ENCODE data around the gene OR2V2. TPM values are rescaled to one million over a fixed set of nuclear protein-coding genes. Genes with fewer than 3 reads are reported as not detected.

The OR2V2 gene
- total RNA-seq, 1 experiment from 2014 or later = not detected

DNA sequence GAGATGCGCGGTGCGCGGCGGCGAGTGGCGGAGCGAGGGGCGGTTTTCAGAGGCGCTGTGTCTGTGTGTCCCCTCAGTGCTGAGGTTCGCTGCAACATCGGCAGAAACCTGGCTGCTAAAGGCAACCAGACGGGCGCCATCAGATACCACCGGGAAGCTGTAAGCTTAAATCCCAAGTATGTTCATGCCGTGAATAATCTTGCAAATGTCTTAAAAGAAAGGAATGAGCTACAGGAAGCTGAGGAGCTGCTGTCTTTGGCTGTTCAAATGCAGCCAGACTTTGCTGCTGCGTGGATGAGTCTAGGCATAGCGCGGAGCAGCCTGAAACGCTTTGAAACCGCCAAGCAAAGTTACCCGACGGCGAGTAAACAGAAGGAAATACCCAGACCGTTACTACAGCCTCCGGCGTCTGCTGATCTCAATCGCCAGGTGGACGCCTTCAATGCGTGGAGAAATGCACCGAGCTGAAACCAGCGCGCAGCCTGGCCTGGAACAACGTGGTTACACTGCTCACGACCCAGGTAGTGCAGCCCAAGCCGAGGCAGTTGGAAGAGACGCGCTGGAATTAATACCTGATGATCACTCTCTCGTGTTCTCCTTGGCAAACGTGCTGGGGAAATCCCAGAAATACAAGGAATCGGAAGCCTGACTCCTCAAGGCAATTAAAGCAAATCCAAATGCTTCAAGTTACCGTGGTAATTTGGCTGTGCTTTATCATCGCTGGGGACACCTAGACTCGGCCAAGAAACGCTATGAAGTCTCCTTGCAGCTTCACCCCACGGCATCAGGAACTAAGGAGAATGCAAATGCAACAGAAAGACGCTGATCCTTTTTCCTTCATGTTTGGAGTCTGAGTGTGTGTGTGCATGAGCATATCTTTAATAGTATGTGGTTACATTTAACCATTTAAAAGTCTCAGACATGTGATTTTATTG, 32.3 kb upstream of the OR2V2 start:
- peak overlapping the region; percentile 45 for H3K27ac ChIP-seq (ENCODE audit: low read length)
- intact Hi-C loops (cut with micrococcal nuclease) = no loop called here
- H3K27me3 ChIP-seq (ENCODE audit: low read length) = no peaks in the 10 kb centered on the region
- H3K79me2 ChIP-seq (ENCODE audit: low read length) = no peaks in the 10 kb centered on the region
- TF ChIP-seq EZH2phosphoT487 (IDR thresholded peaks at IDR 0.05; ENCODE audit: borderline replicate concordance, low read length) (no peak), EZH2 (IDR thresholded peaks at IDR 0.05; ENCODE audit: low read length, unreplicated experiment) (no peak)
- TF ChIP-seq, protein P1, sequence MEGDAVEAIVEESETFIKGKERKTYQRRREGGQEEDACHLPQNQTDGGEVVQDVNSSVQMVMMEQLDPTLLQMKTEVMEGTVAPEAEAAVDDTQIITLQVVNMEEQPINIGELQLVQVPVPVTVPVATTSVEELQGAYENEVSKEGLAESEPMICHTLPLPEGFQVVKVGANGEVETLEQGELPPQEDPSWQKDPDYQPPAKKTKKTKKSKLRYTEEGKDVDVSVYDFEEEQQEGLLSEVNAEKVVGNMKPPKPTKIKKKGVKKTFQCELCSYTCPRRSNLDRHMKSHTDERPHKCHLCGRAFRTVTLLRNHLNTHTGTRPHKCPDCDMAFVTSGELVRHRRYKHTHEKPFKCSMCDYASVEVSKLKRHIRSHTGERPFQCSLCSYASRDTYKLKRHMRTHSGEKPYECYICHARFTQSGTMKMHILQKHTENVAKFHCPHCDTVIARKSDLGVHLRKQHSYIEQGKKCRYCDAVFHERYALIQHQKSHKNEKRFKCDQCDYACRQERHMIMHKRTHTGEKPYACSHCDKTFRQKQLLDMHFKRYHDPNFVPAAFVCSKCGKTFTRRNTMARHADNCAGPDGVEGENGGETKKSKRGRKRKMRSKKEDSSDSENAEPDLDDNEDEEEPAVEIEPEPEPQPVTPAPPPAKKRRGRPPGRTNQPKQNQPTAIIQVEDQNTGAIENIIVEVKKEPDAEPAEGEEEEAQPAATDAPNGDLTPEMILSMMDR (conservative IDR thresholded peaks at IDR 0.05; ENCODE audit: low read depth, low read length) = no peak
- no peaks in the 10 kb centered on the region for H4K20me1 ChIP-seq (ENCODE audit: low read length)
- peak overlapping the region; percentile 28 for H3K9ac ChIP-seq (ENCODE audit: low read length)
- H2AFZ ChIP-seq (ENCODE audit: low read length) = peak overlapping the region; percentile 76
- no peaks in the 10 kb centered on the region for H3K9me2 ChIP-seq (replicated peaks; ENCODE audit: low read length)
- ATAC-seq (peak; percentile 86), DNase-seq (peak; percentile 82)
- ChIA-PET CTCF (interaction anchor here (0.6 kb wide), 2 partner anchors 24 to 42 kb away, joined by 3 to 5 read pairs; no protein-coding TSS in a partner anchor), POLR2A (ENCODE audit: unreplicated experiment) (no interaction called here)
- no peaks in the 10 kb centered on the region for H3K36me3 ChIP-seq (ENCODE audit: low read depth, low read length)
- H3K4me1 ChIP-seq (ENCODE audit: insufficient read depth, low read length) = peaks cover 32% of the 10 kb centered on the region
- no TSS peak for BruUV-seq (replicated peaks)
- peak overlapping the region; percentile 90 for H3K4me2 ChIP-seq (ENCODE audit: low read length)
- H3K9me3 ChIP-seq (ENCODE audit: low read length) = no peaks in the 10 kb centered on the region
- H3F3A ChIP-seq (ENCODE audit: low read length, unreplicated experiment) = peaks cover 4% of the 10 kb centered on the region
- peak overlapping the region; percentile 61 for H3K4me3 ChIP-seq (ENCODE audit: low read length)

DNA sequence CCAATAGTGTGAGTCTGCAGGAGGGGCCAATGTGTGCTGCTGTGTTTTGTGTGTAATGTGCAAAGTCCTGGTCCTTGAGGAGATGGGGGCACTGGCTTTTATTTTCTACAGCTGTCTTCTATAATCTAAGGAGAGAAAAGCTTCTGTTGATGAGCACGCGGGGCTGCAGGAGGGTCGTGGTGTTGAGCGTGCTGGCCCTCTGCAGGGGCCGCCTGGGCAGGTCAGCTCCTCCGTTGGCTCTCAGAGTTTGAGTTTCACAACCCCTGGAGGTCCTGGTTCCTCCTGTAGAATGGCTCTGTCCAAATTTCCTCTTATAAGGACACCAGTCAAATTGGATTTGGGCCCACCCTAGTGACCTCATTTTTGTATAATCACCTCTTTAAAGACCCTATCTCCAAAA, 29.0 kb upstream of the OR2V2 start:
- H3K36me3 ChIP-seq (ENCODE audit: low read depth, low read length) = no peaks in the 10 kb centered on the region
- no peak overlapping the region for H3K9ac ChIP-seq (ENCODE audit: low read length)
- intact Hi-C loops (cut with micrococcal nuclease) = no loop called here
- no peaks in the 10 kb centered on the region for H4K20me1 ChIP-seq (ENCODE audit: low read length)
- ATAC-seq (no peak), DNase-seq (no peak)
- H3K9me3 ChIP-seq (ENCODE audit: low read length) = no peaks in the 10 kb centered on the region
- H3K79me2 ChIP-seq (ENCODE audit: low read length) = no peaks in the 10 kb centered on the region
- H3K27me3 ChIP-seq (ENCODE audit: low read length) = no peaks in the 10 kb centered on the region
- ChIA-PET POLR2A (ENCODE audit: unreplicated experiment) (no interaction called here), CTCF (no interaction called here)
- no TSS peak for BruUV-seq (replicated peaks)
- TF ChIP-seq, protein P1 (conservative IDR thresholded peaks at IDR 0.05; ENCODE audit: low read depth, low read length) = no peak
- TF ChIP-seq EZH2phosphoT487 (IDR thresholded peaks at IDR 0.05; ENCODE audit: borderline replicate concordance, low read length) (no peak), EZH2 (IDR thresholded peaks at IDR 0.05; ENCODE audit: low read length, unreplicated experiment) (no peak)
- no peak overlapping the region for H2AFZ ChIP-seq (ENCODE audit: low read length)
- H3K4me2 ChIP-seq (ENCODE audit: low read length) = no peak overlapping the region
- no peak overlapping the region for H3K4me3 ChIP-seq (ENCODE audit: low read length)
- no peak overlapping the region for H3K27ac ChIP-seq (ENCODE audit: low read length)
- peaks cover 49% of the 10 kb centered on the region for H3K4me1 ChIP-seq (ENCODE audit: insufficient read depth, low read length)
- peaks cover 6% of the 10 kb centered on the region for H3F3A ChIP-seq (ENCODE audit: low read length, unreplicated experiment)
- H3K9me2 ChIP-seq (replicated peaks; ENCODE audit: low read length) = no peaks in the 10 kb centered on the region

DNA sequence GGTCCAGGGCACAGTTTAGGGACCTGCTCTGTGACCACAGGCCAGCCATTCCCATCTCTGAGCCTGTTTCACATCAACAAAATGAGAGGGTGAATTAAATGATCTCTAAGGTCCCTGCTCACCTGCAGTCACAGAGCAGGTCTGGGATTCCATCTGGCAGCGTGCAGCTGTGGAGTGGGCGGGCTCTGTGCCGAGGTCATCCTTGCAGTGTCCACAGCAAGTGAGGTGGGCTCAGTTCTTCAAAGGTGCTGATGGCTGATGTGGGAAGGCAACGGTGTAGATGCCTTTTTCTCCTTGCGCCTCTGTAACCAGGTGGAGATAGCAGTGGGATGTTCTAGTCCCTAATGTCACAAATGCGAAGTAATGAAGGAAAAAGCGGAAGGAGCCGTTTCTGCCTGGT, 28.3 kb upstream of the OR2V2 start:
- no peak for DNase-seq
- Histone ChIP-seq H3K4me1 (ENCODE audit: insufficient read depth, low read length) (peaks cover 49% of the 10 kb centered on the region), H4K20me1 (ENCODE audit: low read length) (no peaks in the 10 kb centered on the region), H3K27me3 (ENCODE audit: low read length) (no peaks in the 10 kb centered on the region), H3K4me2 (ENCODE audit: low read length) (no peak overlapping the region; the same call in 1 of the 2 replicates), H3K27ac (ENCODE audit: low read length) (no peak overlapping the region), H3K9ac (ENCODE audit: low read length) (no peak overlapping the region), H3K79me2 (ENCODE audit: low read length) (no peaks in the 10 kb centered on the region), H2AFZ (ENCODE audit: low read length) (no peak overlapping the region), H3K9me2 (replicated peaks; ENCODE audit: low read length) (no peaks in the 10 kb centered on the region), H3K4me3 (ENCODE audit: low read length) (no peak overlapping the region), H3K9me3 (ENCODE audit: low read length) (no peaks in the 10 kb centered on the region), H3K36me3 (ENCODE audit: low read depth, low read length) (no peaks in the 10 kb centered on the region), H3F3A (ENCODE audit: low read length, unreplicated experiment) (peaks cover 6% of the 10 kb centered on the region)
- POLR2A ChIA-PET (ENCODE audit: unreplicated experiment) = no interaction called here
- TF ChIP-seq, protein P1 (conservative IDR thresholded peaks at IDR 0.05; ENCODE audit: low read depth, low read length) = no peak
- TF ChIP-seq EZH2 (IDR thresholded peaks at IDR 0.05; ENCODE audit: low read length, unreplicated experiment) (no peak), EZH2phosphoT487 (IDR thresholded peaks at IDR 0.05; ENCODE audit: borderline replicate concordance, low read length) (no peak)
- no peak for ATAC-seq
- CTCF ChIA-PET = no interaction called here
- intact Hi-C loops (cut with micrococcal nuclease) = no loop called here
- BruUV-seq (replicated peaks) = no TSS peak
